Muscle of arm (tissue), 12 donors: ENCODE data around the gene GALNT10. TPM values are rescaled to one million over a fixed set of nuclear protein-coding genes. Genes with fewer than 3 reads are reported as not detected.

Source experiments
- DNase-seq: peaks from one replicate; pipeline ENCODE4 v3.0.0-alpha.2; 2013
- polyA plus RNA-seq, 12 donors: library from polyadenylated mRNA; unstranded; fragments of 120-200 nt; gene quantifications; one replicate each; pipeline ENCODE4 v1.2.1, GENCODE V29; 2013; ENCODE audit not compliant: insufficient read length in 12 of 12

Gene GALNT10
- polyA plus RNA-seq, 12 donors = 17.6 to 25.8 (median 20.9) TPM; not detected in 1

DNA sequence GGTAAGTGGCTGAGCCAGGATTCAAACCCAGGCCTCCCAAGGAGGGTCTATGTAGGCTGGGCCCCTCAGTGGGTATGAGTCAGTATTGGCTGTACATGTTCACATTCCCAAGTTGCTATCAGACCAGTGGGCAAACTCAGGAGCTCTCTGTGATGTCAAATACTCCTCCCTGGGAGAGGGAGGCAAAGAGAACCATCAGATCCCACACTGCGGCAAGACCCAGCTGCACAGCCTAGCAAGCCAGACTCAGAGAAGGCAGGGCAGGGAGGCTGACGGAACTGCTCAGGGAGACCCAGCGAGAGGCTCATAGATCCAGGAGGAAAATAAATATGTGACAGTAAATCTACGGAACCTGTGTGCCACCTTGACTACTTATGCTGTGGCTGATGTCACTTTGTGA is 212.7 kb downstream of the GALNT10 start:
- no peak for DNase-seq

DNA sequence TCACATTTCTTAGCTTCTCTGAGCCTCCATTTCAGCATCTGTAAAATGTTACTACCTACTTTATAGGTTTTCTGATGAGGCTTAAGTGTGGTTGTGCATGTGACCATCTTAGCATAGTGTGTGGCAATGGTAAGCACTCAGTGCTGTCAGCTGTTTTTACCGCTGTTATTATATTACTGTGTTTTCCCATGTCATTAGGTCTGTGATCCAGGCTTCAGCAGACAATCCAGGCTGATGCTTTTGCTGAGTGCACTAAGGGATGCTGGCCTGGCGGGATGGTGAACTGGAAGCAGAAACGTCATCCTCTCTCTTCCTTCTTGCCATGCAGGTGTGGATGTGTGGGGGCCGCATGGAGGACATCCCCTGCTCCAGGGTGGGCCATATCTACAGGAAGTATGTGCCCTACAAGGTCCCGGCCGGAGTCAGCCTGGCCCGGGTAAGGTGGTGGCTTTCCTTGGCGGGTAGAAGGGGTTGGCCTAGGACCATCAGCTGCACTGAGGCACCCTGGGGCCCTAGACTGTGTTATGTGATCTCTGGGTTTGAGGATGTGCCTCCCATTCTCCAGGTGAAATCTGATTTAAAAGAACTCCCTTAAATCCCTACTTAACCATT is 213.3 kb downstream of the GALNT10 start:
- DNase-seq = no peak

DNA sequence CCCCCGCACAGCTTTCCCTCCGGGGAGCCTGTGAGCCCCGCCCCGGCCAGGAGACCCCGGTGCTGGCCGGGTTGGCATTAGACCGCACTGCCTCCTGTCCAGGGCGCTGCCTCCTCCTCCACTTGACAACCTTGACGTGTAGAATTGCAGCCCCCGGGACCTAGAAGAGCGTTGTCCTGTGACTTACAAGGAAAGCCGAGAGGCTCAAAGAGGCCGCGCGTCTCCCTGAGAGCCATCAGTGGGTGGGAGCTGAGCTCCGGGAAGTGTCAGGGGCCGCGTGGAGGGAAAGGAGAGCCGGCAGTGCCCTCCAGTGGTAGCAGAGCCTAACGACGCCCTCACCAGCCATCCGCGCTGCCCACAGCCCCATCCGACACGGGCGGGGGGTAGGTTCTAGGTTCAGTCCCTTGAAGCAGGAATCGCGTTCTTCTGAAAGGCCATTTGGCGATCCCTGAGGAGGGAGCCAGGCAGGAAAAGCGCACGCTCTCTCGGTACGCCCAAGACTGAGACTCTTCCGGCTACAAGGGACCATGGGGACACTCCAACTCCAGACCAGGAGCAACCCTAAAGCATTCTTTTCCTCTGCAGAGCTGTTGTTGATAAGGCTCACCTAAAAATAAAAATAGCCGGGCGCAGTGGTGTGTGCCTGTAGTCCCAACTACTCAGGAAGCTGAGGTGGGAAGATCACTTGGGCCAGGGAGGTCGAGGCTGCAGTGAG is 214.7 kb downstream of the GALNT10 start:
- DNase-seq = peak; percentile 80

DNA sequence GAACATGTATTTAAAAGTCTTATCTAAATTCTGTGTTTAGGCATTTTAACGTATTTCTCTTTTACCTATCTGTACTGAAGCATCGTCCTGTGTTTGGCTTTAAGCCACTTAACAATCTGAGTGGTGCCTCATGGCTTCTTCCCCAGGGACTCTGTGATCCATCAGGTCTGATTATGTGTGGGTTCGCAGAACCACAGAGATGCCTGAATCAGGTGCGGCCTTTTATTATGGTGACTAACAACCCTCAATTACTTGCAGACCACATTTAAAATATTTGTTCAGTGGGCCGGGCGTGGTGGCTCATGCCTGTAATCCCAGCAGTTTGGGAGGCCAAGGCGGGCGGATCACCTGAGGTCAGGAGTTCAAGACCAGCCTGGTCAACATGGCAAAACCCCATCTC is 215.7 kb downstream of the GALNT10 start:
- no peak for DNase-seq

DNA sequence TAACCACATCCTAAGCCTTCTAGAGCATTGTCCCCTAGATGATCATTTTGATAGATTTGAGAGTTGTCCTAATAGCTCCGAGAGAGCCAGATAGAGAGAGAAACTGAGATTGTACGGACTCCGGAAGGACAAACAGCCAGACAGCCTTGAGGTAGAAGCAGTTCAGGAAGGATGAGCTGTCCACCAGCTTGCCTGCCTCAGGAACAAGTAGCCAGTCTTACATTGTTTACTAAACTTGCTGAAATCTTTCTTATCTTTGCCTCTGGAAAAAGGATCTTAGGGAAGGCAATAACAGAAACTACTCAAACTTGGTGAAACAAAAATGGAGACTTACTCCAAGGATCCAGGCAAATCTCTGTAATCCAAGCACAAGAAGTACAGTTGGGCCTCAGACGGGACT is 216.3 kb downstream of the GALNT10 start:
- no peak for DNase-seq

DNA sequence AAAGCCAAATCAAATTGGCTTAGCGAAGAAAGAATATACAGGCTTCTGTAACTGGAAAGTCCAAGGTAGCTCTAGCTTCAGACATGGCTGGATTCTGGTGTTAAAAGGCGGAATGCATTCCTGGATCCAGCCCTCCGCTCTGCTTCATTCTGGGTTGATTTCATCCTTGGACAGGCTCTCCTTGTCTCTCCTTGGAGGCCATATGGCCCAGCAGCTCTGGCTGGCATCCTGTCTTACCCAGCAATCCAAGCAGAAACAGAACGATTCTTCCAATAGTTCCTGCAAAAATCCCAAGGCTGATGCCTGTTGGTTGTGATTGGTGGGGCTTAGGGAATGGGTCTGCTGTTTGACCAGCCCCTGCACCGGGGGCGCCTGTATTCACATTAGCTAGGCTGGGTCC is 218.3 kb downstream of the GALNT10 start:
- DNase-seq = no peak

DNA sequence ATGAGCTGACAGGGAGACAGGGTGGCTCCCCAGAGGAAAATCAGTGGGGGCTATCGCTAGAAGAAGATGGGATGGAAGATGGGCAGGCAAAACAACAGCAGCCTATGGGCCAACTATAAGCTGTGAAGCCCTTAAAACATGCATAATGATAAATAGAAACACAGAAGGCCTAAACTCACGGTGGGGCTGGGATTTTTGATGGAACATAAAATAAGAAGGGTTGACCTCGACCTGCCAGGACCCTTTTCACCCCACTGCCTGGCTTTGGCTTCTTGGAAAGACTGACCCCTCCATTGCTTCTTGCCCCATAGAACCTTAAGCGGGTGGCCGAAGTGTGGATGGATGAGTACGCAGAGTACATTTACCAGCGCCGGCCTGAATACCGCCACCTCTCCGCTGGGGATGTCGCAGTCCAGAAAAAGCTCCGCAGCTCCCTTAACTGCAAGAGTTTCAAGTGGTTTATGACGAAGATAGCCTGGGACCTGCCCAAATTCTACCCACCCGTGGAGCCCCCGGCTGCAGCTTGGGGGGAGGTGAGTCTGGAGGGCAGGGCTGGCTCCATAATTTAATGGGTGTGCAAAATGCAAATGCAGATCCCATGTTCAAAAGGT is 218.8 kb downstream of the GALNT10 start:
- DNase-seq = no peak

DNA sequence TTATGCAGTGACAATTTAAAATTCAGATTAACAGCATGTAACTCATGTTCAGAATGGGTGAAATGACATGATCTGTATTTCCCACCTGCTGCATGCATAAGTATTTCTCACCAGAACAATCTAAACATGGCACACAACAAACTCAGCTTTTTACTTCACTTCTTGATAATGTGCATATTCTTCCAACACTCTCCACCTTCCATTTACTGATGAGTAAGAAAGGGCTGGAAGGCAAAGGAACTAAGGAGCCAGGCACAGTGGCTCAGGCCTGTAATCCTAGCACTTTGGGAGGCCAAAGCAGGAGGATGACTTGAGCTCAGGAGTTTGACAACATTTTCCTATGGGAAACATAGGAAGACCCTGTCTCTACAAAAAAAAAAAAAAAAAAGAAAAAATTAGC is 219.5 kb downstream of the GALNT10 start:
- no peak for DNase-seq

DNA sequence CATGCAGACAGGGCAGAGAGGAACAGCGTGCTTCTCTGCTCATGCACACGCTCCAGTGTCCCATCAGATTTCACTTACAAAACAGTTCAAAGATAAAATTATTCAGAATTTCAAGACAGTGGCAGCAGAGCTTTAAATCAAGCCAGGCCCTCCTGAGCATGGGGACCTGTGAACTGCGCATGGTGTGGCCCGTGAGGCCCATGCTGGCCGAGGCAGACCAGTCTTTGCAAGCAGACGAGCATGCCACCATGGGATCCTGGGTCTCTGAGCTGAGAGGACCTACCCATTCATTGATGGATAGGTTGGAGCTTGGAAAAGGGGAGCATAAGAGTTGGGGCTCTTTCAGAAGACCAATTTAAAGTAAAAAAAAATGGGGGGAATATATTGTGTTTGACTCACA is 220.3 kb downstream of the GALNT10 start:
- no peak for DNase-seq

DNA sequence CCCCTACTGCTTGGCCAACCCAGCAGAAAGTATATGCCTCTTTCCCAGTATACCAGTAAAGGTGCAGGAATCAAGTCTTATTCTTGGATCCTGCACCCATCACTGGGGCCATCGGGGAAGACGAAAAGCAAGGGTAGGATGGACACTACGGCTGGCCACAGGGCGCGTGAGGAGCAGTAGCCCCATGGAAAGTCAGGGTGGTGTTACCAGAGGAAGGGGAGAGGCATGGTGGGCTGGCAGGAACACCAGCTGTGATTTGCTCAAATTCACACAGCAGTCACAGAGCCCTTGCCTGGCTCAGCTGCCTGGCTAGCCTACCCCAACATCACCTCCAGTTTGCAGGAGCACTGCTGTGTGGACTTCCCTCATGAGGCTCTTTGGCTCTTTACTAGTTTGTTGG is 220.8 kb downstream of the GALNT10 start:
- no peak for DNase-seq

DNA sequence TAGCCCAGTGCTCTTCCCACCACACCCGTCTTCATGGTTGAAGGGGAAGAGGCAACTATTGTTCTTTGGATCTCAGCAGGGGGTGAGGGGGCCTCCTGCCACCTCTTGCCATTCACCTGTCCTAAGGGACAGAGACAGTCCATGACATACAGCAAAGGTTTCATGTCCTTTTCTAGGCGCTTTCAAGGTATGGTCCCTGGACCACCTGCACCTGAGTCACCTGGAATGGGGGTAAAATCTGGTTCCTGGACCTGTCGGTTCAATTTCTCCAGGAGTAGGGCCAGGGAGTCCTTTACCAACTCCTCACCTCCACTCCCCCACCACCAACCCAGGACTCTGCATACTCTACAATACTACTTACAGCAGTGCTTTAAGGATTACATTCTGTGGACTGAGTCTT is 221.8 kb downstream of the GALNT10 start:
- DNase-seq = no peak

DNA sequence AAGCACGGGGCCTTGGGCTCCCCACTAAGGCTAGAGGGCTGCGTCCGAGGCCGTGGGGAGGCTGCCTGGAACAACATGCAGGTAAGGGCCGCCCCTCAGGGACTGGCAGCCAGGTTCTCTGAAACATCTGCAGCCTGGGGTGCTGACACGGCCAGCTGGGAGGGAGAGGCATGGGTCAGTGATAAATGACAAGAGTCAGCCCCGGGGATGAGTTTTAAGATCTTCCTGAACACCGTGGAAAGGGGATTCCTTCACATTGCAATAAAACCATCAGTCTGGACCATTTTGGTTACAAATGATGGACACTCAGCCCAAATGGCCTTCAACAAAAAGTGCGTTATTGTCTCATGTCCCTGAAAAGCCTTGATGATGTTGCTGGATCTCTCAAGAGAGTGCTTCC is 222.4 kb downstream of the GALNT10 start:
- DNase-seq = no peak

DNA sequence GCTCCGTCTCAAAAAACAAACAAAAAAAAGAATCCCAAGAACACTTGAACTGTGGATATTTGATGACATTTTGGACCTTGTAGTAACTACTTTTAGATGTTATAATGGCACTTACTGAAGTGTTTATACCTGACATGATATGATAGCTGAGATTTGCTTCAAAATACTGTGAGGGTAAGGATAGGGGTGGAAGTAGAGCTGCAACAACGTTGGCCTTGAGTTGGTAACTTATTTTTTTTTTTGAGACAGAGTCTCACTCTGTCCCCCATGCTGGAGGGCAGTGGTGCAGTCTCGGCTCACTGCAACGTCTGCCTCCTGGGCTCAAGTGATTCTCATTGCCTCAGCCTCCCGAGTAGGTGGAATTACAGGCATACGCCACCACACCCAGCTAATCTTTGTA is 224.6 kb downstream of the GALNT10 start:
- no peak for DNase-seq

DNA sequence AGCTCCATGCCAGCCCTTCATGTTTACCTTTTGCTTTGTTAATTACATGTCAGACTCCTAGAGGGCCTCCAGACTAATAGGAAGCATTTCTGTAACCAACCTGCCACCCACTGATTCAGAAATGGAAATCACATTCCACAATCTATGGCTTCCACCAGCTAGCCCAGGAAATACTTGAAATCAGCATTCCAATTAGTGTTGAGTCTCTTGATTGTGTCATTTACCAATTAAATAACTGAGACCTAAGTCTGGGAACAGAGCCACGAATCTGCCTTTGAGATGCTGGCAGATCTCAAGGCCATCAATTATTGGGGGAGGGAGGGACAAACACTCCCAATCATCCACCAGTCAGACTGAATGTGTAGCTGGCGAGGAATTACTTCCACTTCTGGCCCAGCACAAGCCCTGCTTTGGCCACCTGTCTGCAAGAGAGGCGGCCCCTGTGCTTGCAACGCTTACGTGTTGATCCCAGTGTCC is 227.8 kb downstream of the GALNT10 start:
- DNase-seq = no peak

DNA sequence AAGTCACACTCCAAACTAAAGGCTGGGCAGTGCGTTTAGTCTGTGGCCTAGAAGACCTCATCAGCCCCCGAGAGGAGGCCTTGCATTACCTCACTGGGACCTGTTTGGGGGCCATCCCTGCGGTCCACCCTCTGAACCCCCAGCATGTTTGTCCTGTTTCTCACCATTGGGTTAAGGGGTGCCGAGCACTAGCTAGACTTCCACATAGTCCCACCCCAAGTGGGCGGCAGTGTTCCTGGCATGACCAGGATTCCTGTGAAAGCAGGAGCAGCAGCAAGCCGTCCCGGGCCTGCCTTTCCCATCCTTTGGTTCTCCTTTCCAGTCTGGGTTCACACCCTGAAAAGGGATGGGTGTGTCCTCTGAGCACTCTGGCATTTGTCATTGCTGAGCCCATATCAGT is 228.7 kb downstream of the GALNT10 start:
- no peak for DNase-seq

DNA sequence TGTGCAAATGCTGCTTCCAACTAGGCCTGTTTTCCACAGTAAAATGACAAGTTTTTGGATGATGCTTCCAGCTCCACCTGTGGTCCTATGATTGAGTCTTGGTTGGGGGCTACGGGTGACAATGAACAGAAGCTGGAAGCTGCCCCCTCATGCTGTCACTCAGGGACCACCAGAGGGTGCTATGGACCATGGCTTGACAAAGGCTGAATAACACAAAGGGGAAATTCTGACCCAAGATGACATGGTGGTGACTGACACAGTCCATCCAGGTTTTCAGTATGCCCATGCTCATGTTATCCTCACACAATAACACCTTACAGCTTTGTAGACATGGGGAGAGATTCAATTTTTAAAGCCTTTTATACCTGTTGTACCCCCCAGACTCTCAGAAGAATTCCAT is 231.3 kb downstream of the GALNT10 start:
- no peak for DNase-seq

DNA sequence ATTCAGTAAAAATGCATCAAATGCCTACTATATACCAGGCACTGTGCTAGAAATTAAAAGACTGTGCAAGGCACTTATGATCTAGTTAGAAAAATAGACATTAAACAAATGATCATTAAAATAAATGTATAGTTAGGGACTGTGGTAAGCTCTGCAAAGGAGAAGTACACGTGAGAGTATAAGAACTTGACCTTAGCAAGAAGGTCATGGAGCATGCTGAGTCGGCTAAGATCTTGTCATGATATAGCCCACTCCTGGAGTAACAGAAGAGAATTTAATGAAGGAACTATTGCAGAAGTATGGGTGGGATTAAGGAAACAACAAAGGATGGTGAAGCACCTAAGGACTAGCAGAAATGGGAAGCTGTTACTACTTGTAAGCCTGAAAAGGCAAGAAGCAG is 231.8 kb downstream of the GALNT10 start:
- DNase-seq = no peak

DNA sequence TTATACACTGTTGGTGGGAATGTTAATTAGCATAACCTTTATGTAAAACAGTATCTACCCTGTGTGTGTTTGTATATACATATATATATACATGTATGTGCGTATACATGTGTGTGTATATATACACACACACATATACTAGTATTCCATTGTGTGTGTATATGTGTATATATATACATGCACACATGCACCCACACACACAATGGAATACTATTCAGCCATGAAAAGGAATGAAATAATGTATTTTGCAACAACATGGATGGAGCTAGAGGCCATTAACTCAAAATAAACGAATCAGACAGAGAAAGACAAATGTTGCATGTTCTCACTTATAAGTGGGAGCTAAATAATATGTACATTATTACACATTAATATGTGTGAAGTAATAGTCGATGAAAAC is 237.7 kb downstream of the GALNT10 start:
- DNase-seq = no peak

DNA sequence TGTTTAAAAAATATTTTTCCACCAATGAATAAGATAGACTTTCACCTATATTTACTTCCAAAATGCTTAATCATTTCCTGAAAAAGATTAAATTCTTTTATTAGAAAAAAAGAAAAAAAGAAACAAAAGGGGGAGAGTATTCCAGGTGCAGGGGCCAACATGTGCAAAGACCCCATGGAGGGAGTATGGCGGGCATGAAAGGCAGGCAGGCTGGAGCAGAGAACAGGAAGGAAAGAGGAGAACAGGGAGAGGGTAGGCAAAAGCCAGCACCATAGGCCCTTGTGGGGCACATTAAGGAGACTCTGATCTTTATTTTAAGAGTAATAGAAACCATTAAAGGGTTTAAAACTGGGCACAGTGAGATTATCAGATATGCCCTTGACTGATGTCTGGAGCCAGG is 238.8 kb downstream of the GALNT10 start:
- DNase-seq = no peak

DNA sequence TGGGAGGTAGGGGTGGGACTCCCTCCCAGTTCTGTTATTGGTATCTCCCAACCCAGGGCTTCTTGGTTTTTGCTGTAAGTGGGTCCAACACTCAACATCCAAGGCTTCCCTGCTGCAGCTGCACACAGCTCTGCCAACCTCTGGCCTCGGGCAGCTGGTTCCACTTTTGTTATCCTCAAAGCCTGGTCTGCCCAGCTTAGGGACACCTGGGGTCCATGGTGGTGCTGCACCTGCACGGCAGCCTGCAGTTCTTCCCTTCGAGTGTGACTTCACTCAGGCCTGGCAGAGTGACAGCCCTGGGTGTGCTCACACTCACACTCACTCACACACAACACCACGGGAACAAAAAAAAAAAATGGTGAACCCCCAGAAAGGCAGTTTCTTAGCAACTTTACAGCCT is 239.9 kb downstream of the GALNT10 start:
- DNase-seq = no peak

DNA sequence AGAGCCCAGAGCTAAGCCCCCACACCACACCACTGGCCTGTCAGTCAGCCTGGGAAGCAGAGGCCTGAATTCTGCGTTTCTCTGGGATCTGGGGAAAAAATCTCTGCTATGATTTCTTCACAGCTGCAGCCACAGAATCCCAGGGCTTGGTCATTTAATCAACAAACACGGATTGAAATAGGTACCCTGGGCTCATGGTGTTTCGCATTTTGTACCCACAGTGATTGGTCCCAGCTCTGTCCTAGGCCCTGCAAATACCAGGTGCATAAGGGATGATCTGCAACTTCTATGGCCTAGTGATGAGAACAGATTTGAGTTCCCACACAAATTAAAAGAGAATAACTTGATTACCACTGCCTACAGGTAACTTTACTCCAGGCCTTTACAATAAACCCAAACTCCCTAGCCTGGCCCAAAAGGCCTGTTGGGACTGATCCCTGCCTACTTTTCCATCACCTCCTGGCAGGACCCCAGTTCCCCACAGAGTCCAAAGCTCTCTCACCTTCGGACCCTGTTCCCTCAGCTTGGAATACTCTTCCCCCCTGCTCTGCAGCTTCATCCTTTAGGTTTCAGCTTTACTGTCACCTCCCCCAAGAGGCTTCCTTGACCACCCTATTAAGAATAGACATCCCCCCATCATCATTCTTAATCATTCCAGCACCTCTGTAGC is 240.6 kb downstream of the GALNT10 start:
- no peak for DNase-seq

DNA sequence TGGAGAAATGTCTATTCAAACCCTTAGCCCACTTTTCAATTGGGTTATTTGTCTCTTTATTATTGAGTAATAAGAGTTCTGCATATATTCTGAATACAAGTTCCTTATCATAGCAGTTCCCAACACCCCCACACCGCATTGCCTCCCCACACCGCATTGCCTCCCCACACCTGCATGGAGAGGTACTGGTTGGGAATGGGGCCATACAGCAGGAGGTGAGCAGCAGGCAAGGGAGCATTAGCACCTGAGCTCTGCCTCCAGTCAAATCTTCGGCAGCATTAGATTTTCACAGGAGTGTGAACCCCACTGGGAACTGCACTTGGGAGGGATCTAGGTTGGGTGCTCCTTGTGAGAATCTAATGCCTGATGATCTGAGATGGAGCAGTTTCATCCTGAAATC is 244.7 kb downstream of the GALNT10 start:
- DNase-seq = no peak
